Muscle layer of duodenum (tissue), 2 donors: ENCODE data around the gene RAB6B.

ENCODE experiments used
- H3K27ac ChIP-seq: one replicate; pipeline ENCODE4 v1.7.0; 2013; ENCODE audit warnings: mild to moderate bottlenecking, low read length
- H3K27me3 ChIP-seq: one replicate; pipeline ENCODE4 v1.7.0; 2013; ENCODE audit warnings: low read depth, mild to moderate bottlenecking, control low read depth, low read length
- H3K36me3 ChIP-seq, 2 donors: one replicate each; pipeline ENCODE4 v1.7.0; 2013; ENCODE audit warnings: low read length in 2 of 2, control low read depth in 1 of 2, mild to moderate bottlenecking in 1 of 2; ENCODE audit not compliant: insufficient read depth in 2 of 2, control insufficient read depth in 1 of 2
- H3K4me1 ChIP-seq, 2 donors: one replicate each; pipeline ENCODE4 v1.7.0; 2013; ENCODE audit warnings: low read length in 2 of 2, mild to moderate bottlenecking in 2 of 2, control low read depth in 1 of 2, moderate library complexity in 1 of 2; ENCODE audit not compliant: insufficient read depth in 2 of 2, control insufficient read depth in 1 of 2
- H3K4me3 ChIP-seq, 2 donors: one replicate each; pipeline ENCODE4 v1.7.0; 2013; ENCODE audit warnings: low read length in 2 of 2, low read depth in 1 of 2, mild to moderate bottlenecking in 1 of 2
- H3K9me3 ChIP-seq, 2 donors: one replicate each; pipeline ENCODE4 v1.7.0; 2013; ENCODE audit warnings: low read length in 2 of 2, control low read depth in 1 of 2, mild to moderate bottlenecking in 1 of 2; ENCODE audit not compliant: control insufficient read depth in 1 of 2
- donor health status: healthy.

RAB6B gene

DNA sequence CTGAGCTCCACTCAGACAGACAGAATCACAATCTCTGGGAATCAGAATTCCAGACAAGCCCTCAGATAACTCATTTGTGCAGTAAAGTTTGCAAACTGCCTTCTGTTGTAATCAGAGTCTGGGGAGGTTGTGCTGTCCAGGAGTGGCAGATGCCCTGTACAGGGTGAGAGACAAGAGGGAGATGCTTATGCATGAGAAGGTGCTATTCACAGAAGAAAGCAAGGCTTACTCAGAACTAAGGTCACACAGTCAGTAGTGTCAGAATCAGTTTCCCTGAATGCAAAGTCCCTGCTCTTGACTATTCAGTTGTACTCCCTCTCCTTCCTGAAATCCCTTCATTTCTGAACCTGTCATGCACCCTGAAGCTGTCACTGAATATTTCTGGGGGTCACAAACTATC lies 46.3 kb downstream of the RAB6B start:
- no peaks in the 10 kb centered on the region for H3K4me1 ChIP-seq
- H3K36me3 ChIP-seq, result no peaks in the 10 kb centered on the region
- no peak overlapping the region for H3K4me3 ChIP-seq
- no peaks in the 10 kb centered on the region for H3K27me3 ChIP-seq
- H3K27ac ChIP-seq, result no peak overlapping the region
- H3K9me3 ChIP-seq, result no peaks in the 10 kb centered on the region

DNA sequence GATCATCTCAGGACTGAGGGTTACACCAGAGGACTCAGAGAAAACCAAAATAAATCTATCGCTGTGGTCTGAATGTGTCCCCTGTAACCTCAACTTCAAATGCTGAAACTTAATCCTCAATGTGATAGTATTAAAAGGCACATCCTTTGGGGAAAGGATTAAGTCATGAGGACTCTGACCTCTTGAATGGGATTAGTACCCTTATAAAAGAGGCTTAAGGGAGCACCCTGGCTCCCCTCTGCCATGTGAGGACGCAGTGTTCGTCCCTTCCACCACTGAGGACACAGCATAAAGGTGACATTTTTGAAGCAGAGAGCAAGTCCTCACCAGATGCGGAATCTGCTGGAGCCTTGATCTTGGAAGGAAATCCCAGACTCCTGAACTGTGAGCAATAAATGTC lies 50.6 kb downstream of the RAB6B start:
- H3K27me3 ChIP-seq, result no peaks in the 10 kb centered on the region
- H3K4me1 ChIP-seq, result no peaks in the 10 kb centered on the region
- no peaks in the 10 kb centered on the region for H3K36me3 ChIP-seq
- H3K9me3 ChIP-seq, result no peaks in the 10 kb centered on the region
- H3K27ac ChIP-seq, result no peak overlapping the region
- no peak overlapping the region for H3K4me3 ChIP-seq

DNA sequence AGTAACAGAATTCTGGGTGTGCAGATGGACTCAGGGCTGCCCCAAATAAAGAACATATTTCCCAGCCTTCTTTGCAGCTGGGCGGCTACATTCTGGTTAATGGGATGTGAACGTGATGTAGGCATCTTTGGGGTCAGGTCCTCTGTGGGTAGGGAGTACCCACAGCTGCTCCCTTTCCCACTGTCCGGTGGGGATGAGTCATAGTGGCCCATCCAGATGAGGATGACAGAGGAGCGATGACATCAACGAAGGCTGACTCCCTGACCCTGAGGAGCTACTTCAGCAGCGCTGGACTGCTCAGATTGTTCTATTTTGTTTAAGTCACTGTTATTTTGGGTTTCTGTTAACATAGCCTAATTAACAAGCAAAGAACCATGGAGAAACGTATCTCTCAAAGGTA lies 52.0 kb downstream of the RAB6B start:
- no peaks in the 10 kb centered on the region for H3K9me3 ChIP-seq
- H3K36me3 ChIP-seq, result peaks cover 0 to 10% of the 10 kb centered on the region in 2 donors
- no peaks in the 10 kb centered on the region for H3K27me3 ChIP-seq
- H3K4me3 ChIP-seq, result no peak overlapping the region
- H3K4me1 ChIP-seq, result no peaks in the 10 kb centered on the region
- H3K27ac ChIP-seq, result no peak overlapping the region

DNA sequence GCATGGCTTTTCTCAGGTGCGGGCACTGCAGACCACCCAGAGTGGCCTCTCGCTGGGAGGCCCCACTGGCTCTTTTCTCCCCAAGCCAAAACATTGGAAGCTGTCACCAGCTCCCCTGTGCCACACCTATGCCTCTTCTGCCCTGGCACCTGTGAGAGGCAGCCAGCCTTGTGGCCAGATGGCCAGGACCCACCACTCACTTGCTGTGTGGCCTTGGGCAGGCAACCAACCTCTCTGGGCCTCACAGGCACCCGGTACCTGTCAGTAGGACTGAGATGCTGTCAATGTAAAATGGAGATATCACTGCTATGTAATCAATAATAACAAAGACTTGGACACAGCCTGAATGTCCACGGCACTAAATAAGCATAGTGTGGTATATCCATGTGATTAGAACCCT lies 53.5 kb downstream of the RAB6B start:
- Histone ChIP-seq H3K27me3 (no peaks in the 10 kb centered on the region), H3K4me3 (no peak overlapping the region), H3K4me1 (no peaks in the 10 kb centered on the region), H3K9me3 (no peaks in the 10 kb centered on the region), H3K36me3 (peaks cover 0 to 24% of the 10 kb centered on the region in 2 donors), H3K27ac (no peak overlapping the region)

DNA sequence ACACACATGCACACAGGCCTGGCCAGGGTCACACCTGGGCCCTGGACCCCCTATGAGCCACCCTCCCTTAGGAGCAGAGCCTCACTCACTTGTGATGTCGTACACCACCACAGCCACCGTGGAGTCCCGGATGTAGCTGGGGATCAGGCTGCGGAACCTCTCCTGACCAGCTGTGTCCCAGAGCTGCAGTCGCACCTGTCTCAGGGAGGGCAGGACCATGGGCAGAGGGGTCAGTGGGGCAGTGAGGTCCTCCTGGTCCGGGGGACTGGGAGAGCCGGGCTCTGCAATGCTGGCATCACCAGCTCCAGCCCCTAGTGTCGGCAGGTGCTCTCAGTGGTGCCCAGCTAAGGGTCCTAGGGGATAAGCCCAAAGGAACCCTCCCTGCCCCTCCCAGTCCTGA lies 54.5 kb downstream of the RAB6B start:
- peaks cover 0 to 32% of the 10 kb centered on the region in 2 donors for H3K36me3 ChIP-seq
- no peaks in the 10 kb centered on the region for H3K9me3 ChIP-seq
- no peak overlapping the region for H3K4me3 ChIP-seq
- no peaks in the 10 kb centered on the region for H3K4me1 ChIP-seq
- no peaks in the 10 kb centered on the region for H3K27me3 ChIP-seq
- no peak overlapping the region for H3K27ac ChIP-seq

DNA sequence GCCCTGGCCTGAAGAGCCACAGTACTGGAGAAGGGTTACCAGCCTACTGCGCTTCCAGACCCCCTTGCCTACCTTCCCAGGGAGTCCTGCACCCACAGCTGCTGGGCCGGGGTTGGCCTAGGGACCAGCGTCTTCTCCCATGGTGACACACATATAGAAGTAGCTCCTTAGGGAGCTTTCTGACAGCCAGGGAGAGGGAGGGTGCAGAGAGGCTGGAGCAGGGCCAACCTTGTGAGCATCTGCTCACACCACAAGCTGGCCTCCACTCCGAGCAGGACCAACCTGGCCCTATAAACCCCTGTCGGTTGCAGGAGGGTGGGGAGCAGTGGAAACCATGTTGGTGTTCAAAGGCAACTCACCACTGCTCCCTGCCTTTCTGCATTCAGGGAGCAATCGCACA lies 54.9 kb downstream of the RAB6B start:
- Histone ChIP-seq H3K9me3 (no peaks in the 10 kb centered on the region), H3K36me3 (peaks cover 0 to 36% of the 10 kb centered on the region in 2 donors), H3K27me3 (no peaks in the 10 kb centered on the region), H3K27ac (no peak overlapping the region), H3K4me3 (no peak overlapping the region), H3K4me1 (no peaks in the 10 kb centered on the region)

DNA sequence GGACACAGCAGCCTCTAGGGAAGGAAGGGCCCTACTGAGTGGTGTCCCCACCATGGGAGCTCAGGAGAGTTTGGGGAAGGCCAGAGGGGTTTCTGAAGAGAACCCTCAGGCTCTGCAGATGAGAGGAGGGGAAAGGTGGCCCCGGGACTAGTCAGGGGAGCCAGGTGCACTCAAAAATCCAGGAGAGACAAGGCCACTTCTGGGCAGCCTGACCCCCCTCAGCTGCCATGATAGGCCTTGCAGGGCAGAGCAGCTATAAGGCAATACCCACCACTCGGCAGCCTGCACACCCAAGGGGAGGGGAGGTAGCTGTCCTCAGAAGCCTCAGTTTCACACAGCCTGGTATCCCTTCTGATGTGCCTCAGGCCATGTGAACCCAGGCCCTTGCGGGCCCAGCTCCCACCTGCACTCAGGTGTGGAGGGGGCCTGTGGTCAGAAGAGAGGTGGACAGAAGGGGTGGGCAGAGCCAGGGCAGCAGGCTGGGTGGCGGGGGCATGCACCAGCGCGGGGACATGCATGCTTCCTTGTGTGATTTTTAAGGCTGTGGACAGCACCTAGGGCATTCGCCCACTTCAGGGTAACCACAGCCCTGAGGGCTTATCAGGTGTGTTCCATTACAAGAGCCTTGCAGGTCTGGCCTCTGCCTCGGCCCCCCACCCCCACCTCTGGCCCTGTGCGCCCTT lies 55.5 kb downstream of the RAB6B start:
- Histone ChIP-seq H3K4me1 (no peaks in the 10 kb centered on the region), H3K27ac (no peak overlapping the region), H3K4me3 (no peak overlapping the region), H3K9me3 (no peaks in the 10 kb centered on the region), H3K27me3 (no peaks in the 10 kb centered on the region), H3K36me3 (peaks cover 0 to 39% of the 10 kb centered on the region in 2 donors)

DNA sequence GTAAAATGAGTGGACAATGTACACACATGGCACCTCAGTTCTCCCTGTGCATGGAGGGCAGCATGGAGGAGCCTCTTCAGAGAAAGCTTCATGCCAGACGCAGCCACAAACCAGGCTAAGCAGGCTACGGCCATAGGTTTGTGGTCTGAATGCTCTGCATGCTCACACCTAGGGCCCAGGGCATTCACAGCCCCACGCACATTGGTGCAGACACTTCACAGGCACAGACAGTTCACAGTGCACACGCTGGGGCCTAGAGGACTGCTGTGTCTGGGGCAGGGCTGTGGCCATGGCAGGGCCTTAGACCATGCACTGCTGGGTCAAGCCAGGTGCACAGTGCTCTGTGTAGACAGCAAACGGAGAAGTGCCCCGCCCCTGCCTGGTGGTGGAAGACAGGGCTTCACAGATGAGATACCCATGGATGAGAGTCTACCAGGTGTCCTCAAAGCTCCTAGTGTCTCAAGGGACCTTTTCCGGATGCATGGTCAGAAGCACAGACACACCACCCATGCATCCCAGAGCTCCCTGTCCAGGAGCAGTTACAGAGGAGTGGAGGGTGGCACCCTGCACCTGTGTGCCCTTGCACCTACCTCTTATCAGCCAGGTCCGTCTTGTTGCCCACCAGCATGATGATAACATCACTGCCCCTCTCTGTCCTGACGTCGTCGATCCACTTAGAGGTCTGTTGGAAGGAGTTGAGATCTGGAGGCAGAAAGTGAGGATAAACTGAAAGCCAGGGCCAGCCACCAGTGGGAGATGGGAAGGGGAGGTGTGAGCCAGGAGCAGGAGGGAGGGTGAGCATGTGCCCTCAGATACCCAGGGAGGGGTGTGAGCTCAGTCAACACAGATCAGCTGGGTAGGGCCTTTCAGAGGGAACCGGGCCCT lies 56.5 kb downstream of the RAB6B start:
- H3K36me3 ChIP-seq, result peaks cover 0 to 46% of the 10 kb centered on the region in 2 donors
- H3K9me3 ChIP-seq, result no peaks in the 10 kb centered on the region
- H3K27ac ChIP-seq, result no peak overlapping the region
- no peak overlapping the region for H3K4me3 ChIP-seq
- no peaks in the 10 kb centered on the region for H3K4me1 ChIP-seq
- no peaks in the 10 kb centered on the region for H3K27me3 ChIP-seq

DNA sequence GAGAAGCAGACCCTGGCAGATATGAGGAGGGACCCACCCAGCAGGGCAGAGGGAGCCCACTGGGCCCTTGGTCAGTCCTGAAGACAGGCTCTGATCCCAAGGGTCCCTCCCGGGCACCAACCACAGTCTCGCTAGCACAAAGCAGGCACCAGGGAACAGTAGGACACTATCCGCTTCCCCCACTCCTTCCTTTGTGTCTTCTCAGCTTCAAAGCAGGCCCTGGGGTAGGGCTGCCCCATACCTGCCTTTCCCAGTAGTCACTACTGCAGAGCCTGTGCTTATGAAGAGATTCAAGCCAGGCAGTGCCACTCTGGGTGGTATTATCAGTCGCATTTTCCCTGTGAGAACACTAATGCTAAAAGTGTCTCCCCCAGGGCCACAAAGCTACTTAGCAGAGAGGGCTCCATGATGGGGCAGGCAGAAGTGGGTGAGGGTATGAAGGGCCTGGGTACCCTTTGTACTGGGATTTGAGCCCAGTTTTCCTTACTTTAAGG lies 57.3 kb downstream of the RAB6B start:
- Histone ChIP-seq H3K4me3 (no peak overlapping the region), H3K27me3 (no peaks in the 10 kb centered on the region), H3K9me3 (no peaks in the 10 kb centered on the region), H3K4me1 (no peaks in the 10 kb centered on the region), H3K36me3 (peaks cover 0 to 46% of the 10 kb centered on the region in 2 donors), H3K27ac (no peak overlapping the region)

DNA sequence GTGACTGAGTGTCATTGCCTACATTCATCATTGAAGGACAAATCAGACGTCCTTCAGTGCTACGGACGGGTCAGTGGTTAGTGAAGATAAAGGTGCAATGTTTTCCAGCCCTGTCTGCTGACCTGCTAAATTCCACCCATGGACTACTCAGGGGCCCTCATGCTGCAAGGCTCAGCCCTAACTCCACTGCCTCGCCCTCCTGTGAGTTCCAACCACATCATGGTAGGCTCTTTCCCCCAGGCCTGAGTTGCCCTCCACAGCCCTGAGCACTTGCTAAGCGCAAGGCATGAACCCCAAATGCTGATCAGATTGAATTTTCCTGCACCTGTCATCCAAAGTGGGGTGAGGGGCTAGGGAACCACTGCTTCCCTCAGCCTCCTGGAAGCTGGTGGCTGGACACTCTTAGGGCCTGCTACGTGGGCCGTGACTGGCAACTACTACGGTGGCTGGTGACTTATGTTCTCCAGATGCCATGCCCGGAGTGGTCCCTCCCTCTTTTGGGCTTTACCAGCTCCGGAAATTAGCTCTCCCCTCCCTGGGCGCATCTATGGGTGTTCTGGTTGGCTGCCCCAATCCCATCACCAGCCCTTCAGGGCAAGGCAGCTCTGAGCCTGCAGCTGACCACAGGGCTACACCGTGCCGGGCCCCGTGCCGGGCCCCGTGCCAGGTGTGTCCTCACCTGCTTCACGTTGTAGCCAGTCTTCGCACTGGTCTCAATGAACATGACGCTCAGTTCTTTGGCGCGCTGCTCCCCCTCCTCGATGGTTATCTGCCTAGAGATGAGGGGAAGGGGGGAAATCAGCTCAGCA lies 58.0 kb downstream of the RAB6B start:
- Histone ChIP-seq H3K4me3 (no peak overlapping the region), H3K9me3 (no peaks in the 10 kb centered on the region), H3K27me3 (no peaks in the 10 kb centered on the region), H3K4me1 (no peaks in the 10 kb centered on the region), H3K36me3 (peaks cover 0 to 46% of the 10 kb centered on the region in 2 donors), H3K27ac (no peak overlapping the region)
